Measurements from ENCODE around the gene GPC5.

The GPC5 gene

GRCh38 chr13:91594061-91594460 is 195.6 kb downstream of the GPC5 start:
- Histone ChIP-seq H3K9ac (no peak overlapping the region), H3K27me3 (ENCODE audit: insufficient read depth, low read depth) (no peaks in the 10 kb centered on the region), H3K4me3 (IDR thresholded peaks at IDR 0.05; ENCODE audit: insufficient read depth, low read depth, low read length) (no peak overlapping the region), H3K4me1 (ENCODE audit: low read depth, poor library complexity, severe bottlenecking) (no peaks in the 10 kb centered on the region), H2AFZ (ENCODE audit: low read depth) (no peak overlapping the region), H3K4me2 (no peak overlapping the region), H4K20me1 (ENCODE audit: insufficient read depth) (no peaks in the 10 kb centered on the region), H3K36me3 (ENCODE audit: insufficient read depth) (no peaks in the 10 kb centered on the region), H3K27ac (no peak overlapping the region), H3K79me2 (ENCODE audit: insufficient read depth, low read depth) (no peaks in the 10 kb centered on the region)
- no peak for TF ChIP-seq CTCF (conservative IDR thresholded peaks at IDR 0.05; ENCODE audit: low read depth, low read length)

DNA sequence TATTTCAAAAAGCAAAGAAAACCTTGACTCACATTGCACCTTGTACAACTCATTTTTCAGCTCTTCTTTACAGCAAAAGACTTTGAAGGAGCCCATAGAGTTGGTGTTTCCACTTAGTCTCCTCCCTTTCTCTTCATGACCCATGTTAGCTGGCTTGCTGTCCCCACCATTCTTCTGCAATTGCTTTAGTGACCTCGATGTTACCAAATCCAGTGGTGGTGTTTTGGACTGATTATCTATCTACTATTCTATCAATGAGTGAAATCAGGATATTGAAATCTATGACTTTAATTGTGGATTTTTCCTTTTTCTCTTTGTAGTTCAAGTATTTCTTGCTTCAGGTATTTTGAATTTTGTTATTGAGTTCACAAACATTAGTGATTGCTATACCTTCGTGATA is 197.3 kb downstream of the GPC5 start:
- Histone ChIP-seq H4K20me1 (ENCODE audit: insufficient read depth) (no peaks in the 10 kb centered on the region), H3K4me3 (IDR thresholded peaks at IDR 0.05; ENCODE audit: insufficient read depth, low read depth, low read length) (no peak overlapping the region), H3K9ac (no peak overlapping the region), H2AFZ (ENCODE audit: low read depth) (no peak overlapping the region), H3K27me3 (ENCODE audit: insufficient read depth, low read depth) (no peaks in the 10 kb centered on the region), H3K4me1 (ENCODE audit: low read depth, poor library complexity, severe bottlenecking) (no peaks in the 10 kb centered on the region), H3K36me3 (ENCODE audit: insufficient read depth) (no peaks in the 10 kb centered on the region), H3K27ac (no peak overlapping the region), H3K79me2 (ENCODE audit: insufficient read depth, low read depth) (no peaks in the 10 kb centered on the region), H3K4me2 (no peak overlapping the region)
- TF ChIP-seq CTCF (conservative IDR thresholded peaks at IDR 0.05; ENCODE audit: low read depth, low read length) = no peak

- H3K27me3 ChIP-seq (ENCODE audit: insufficient read depth, low read depth) = no peaks in the 10 kb centered on the region
- H3K9ac ChIP-seq = no peak overlapping the region
- no peak overlapping the region for H2AFZ ChIP-seq (ENCODE audit: low read depth)
- no peak overlapping the region for H3K4me3 ChIP-seq (IDR thresholded peaks at IDR 0.05; ENCODE audit: insufficient read depth, low read depth, low read length)
- TF ChIP-seq CTCF (conservative IDR thresholded peaks at IDR 0.05; ENCODE audit: low read depth, low read length) = no peak
- H3K36me3 ChIP-seq (ENCODE audit: insufficient read depth) = no peaks in the 10 kb centered on the region
- H3K79me2 ChIP-seq (ENCODE audit: insufficient read depth, low read depth) = no peaks in the 10 kb centered on the region
- H3K4me2 ChIP-seq = no peak overlapping the region
- no peak overlapping the region for H3K27ac ChIP-seq
- no peaks in the 10 kb centered on the region for H4K20me1 ChIP-seq (ENCODE audit: insufficient read depth)
- no peaks in the 10 kb centered on the region for H3K4me1 ChIP-seq (ENCODE audit: low read depth, poor library complexity, severe bottlenecking)
These were observed 198.4 kb downstream of the GPC5 start for GRCh38 chr13:91596842-91597241.

- Histone ChIP-seq H3K4me2 (no peak overlapping the region), H3K4me3 (IDR thresholded peaks at IDR 0.05; ENCODE audit: insufficient read depth, low read depth, low read length) (no peak overlapping the region), H3K27me3 (ENCODE audit: insufficient read depth, low read depth) (no peaks in the 10 kb centered on the region), H3K9ac (no peak overlapping the region), H3K27ac (no peak overlapping the region), H3K36me3 (ENCODE audit: insufficient read depth) (no peaks in the 10 kb centered on the region), H4K20me1 (ENCODE audit: insufficient read depth) (no peaks in the 10 kb centered on the region), H3K4me1 (ENCODE audit: low read depth, poor library complexity, severe bottlenecking) (no peaks in the 10 kb centered on the region), H2AFZ (ENCODE audit: low read depth) (no peak overlapping the region), H3K79me2 (ENCODE audit: insufficient read depth, low read depth) (no peaks in the 10 kb centered on the region)
- TF ChIP-seq CTCF (conservative IDR thresholded peaks at IDR 0.05; ENCODE audit: low read depth, low read length) = no peak
These were observed 200.2 kb downstream of the GPC5 start for GRCh38 chr13:91598655-91599054.

DNA sequence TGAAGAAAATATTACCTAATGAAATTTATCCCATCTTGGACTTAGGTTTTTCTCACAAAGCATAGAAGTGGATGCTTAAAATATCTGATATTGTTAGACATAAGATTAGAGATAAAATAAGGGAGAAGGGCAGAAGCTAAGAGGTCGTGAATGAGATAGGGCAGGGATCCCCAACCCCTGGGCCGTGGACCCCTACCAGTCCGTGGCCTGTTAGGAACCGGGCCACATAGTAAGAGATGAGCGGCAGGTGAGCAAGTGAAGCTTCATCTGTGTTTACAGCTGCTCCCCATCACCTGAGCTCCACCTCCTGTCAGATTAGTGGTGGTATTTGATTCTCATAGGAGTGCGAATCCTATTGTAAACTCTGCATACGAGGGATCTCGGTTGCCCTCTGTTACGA is 202.9 kb downstream of the GPC5 start:
- Histone ChIP-seq H3K4me1 (ENCODE audit: low read depth, poor library complexity, severe bottlenecking) (no peaks in the 10 kb centered on the region), H3K4me3 (IDR thresholded peaks at IDR 0.05; ENCODE audit: insufficient read depth, low read depth, low read length) (no peak overlapping the region), H4K20me1 (ENCODE audit: insufficient read depth) (no peaks in the 10 kb centered on the region), H3K27me3 (ENCODE audit: insufficient read depth, low read depth) (no peaks in the 10 kb centered on the region), H3K36me3 (ENCODE audit: insufficient read depth) (no peaks in the 10 kb centered on the region), H2AFZ (ENCODE audit: low read depth) (no peak overlapping the region), H3K9ac (no peak overlapping the region), H3K4me2 (no peak overlapping the region), H3K27ac (no peak overlapping the region), H3K79me2 (ENCODE audit: insufficient read depth, low read depth) (no peaks in the 10 kb centered on the region)
- no peak for TF ChIP-seq CTCF (conservative IDR thresholded peaks at IDR 0.05; ENCODE audit: low read depth, low read length)
